RPMI7951 (cell line): Measurements from ENCODE around the gene UBE3A. TPM values are rescaled to one million over a fixed set of nuclear protein-coding genes. Genes with fewer than 3 reads are reported as not detected.
"Not testable (repeated sequence)": the region's sequence is repeated elsewhere in the genome, so short reads cannot be mapped to it uniquely, and the experiment has no call there.

ENCODE experiments used
- DNase-seq: peaks from one replicate; pipeline ENCODE4 v3.0.0-alpha.2; 2012; ENCODE audit warnings: low read depth
- total RNA-seq: library from RNA; depleted of rRNA; stranded (reverse); fragments of >200 nt; shearing (Covaris generic); gene quantifications from 2 replicates; pipeline ENCODE4 v1.2.3, GENCODE V29; 2014; rRNA removed

The UBE3A gene
- 51.0 and 66.4 TPM in 2 replicates for total RNA-seq

DNA sequence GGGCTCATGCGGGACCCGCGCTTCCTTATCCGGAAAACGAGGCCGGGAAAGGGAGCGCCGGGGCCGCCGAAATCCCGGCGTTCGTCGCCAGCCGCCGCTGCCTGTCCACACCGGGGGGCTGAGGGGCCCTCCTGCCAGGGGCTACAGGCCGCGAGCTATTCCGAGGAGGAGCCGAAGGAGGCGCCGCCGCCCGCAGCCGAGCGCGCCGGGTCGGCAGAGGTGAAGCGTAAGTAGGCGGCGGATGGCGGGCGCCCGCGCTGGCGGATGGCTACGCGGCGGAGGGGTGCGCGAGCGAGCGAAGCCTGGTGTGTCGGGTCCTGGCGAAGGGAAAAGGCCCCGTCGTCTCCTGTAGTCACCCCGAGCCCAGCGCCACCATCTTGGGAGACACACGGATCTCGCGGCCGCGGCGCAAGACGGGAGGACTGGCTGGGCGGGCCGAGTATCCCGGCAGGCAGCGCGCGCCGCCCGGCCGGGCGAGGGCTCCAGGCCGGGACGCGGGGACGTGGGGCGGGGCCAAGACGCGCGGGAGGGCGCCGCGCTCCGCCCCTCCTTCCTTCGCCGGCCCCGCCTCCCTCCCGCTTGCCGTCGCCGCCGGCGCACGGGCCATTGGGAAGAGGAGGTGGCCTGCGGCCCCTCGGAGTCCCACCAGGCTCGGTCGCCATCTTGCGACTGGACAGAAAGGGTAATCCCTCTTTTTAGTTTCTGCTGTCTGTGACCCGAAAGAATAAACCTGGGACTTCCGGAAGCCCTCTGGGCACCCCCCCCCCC is at the start of gene UBE3A:
UBE3A (minus strand) TSS at position 424 of the 768 bp plus-strand sequence. CDS start 29,917 bp downstream, outside the sequence.
- DNase-seq: peak; percentile 90

- no peak for DNase-seq
Observed at GRCh38 chr15:25487226-25487884, 48.5 kb upstream of the UBE3A start.

GRCh38 chr15:25486051-25486450 is 47.2 kb upstream of the UBE3A start:
- DNase-seq: no peak

DNA sequence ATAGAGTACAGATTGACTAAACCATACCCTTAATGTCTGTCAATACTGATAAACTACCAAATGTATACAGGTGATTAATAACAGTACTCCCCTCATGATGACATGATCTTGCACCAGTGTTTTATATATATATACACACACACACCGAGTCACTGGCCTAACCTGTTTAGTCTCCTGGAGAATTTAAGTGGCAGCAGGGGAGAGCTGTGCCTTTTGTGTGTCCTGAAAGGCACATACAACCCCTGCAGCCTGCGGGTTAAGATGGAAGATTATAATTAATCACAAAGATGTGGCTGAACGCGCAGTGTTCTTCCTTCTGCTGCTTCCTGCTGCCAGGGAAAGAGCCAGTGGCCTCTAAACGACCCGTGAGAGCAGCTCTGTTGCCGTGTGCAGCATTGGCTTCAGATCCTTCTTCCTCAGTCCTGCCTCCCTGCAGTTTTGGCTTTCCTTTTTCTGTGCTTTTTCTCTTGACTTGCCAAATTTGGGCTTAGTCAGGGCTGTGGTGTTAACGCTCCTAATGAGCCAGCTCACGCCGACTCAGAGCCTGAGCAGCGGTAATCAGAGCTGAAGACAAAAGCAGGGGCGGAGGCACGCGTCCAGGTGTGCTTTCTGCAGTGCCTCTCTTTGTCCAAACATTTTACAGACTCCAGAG is 42.5 kb upstream of the UBE3A start:
- DNase-seq: no peak

- no peak for DNase-seq
Observed at GRCh38 chr15:25478313-25478712, 39.5 kb upstream of the UBE3A start.

GRCh38 chr15:25477816-25478215 is 39.0 kb upstream of the UBE3A start:
- no peak for DNase-seq

- DNase-seq: no peak
Observed at GRCh38 chr15:25474251-25474650, 35.4 kb upstream of the UBE3A start.

GRCh38 chr15:25470230-25470629 is 31.4 kb upstream of the UBE3A start:
- DNase-seq: no peak

GRCh38 chr15:25469377-25469776 is 30.6 kb upstream of the UBE3A start:
- peak; percentile 8 for DNase-seq

DNA sequence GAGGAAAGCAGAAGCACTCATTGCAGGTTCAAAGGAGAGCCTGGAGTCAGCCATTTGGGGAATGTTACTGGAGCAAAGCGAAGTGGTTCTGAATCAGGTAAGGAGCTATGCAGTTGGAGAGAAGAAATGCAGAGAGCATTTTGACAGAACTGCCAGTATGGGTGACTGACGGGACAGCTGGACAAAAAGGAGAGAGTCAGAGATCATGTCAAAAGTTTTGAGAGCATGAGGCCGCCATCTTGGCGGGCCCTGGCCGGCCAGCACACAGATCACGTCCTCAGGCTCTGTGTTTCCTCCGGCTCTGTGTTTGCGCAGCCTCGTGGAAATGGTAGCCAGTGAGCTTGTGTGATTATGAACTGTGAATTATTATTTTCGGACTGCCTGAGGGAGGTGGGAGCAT is 29.8 kb upstream of the UBE3A start:
- no peak for DNase-seq

GRCh38 chr15:25465835-25466234 is 27.0 kb upstream of the UBE3A start:
- no peak for DNase-seq

DNA sequence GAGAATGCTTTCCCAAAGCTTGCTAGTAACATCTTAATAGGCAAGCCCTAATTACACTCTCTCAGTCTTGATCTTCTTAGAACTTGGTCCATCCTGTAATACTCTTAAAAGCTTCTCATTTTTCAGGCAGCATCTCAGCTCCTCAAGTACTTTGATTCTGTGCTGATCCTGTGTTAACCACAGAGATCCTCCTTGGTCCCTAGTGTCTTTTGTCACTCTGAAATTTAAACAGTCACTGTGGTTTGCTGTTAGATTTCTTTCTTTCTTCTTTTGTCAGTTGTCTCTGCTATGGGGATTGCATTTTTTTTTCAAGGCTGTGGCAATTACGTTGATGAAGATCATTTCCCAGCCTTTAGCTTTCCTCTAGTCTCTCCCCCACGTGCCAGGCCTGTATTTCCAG is 26.0 kb upstream of the UBE3A start:
- DNase-seq: no peak

- no peak for DNase-seq
Observed at GRCh38 chr15:25464383-25464782, 25.6 kb upstream of the UBE3A start.

DNA sequence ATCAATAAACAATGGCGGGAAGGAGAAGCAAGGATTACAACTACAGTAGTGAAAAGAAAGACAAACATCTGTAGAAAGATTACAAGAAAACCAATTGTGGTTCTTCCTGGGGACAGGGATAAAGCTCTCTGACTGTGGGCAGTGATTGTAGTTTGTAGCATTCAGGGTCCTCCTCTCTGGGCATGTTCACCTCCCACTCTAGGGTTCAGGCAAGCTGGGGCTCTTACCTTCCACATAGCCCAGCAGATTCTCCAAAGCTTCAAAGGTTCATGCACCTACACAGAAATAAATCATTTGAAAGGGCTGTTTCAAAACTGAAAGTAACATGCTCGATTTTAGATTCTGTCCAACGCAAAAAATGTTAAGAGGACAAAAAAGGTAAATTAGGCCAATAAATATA is 17.4 kb upstream of the UBE3A start:
- DNase-seq: no peak

DNA sequence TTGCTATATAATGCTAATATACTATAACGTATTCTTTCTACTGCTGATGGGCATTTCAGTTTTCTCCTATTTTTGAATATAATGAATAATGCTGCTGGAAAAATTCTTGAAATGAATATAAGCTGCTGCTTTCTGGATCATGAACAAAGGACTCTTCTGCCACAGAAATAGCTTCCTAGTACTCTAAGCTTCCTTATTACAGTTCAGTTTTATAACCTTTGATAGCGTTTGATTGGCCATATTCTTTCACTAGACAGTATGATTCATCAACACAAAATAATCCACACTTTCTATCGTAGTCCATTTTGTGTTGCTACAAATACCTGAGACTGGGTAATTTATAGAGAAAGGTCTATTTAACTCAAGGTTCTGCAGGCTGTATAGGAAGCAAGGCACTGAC is 16.4 kb upstream of the UBE3A start:
- DNase-seq: no peak

- DNase-seq: no peak
Observed at GRCh38 chr15:25454771-25455170, 15.9 kb upstream of the UBE3A start.

DNA sequence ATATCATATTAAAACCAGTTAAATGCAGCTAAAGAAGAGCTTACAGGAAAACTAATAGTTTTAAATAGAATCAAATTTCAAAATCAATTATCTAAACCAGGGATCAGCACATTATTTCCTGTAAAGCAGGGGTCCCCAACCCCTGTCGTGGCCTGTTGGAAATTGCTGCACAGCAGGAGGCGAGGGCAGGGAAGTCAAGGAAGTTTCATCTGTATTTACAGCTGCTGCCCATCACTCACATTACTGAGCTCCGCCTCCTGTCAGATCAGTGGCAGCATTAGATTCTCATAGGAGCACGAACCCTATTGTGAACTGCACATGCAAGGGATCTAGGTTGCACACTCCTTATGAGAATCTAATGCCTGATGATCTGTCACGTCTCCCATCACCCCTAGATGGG is 14.4 kb upstream of the UBE3A start:
- DNase-seq: not testable (repeated sequence)

DNA sequence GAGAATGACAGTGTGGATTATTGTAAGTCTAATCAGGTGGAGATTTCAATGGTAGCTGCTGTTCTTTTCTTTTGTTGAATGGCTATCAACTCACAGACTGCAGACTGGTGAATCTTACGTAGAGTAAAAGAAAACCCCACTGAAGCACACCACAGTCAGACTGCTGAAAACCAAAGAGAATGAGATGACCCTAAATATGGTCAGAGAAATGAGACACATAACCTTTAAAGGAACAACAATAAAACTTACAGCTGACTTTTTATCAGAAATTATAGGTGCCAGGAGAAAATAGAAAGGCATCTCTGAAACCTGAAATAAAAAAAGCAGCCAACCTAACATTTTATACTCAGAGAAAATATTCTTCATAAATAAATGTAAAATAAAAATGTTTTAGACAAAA is 12.7 kb upstream of the UBE3A start:
- DNase-seq: no peak

DNA sequence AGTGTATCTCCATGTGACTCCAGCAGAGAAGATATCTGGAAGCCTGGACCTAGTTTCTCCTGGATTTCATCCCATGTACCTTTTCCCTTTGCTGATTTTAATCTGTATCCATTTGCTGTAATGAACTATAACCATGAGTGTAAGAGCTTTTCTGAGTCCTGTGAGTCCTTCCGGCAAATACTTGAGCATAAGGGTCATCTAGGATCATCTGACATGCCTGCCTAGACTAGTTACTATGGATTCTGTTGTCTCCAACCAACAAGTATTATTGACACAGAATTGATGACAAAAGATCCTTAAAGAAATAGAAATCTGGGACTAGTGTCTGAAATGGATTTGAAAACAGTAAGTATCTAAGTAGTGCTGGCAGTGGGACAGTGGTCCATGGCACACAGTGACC is 11.3 kb upstream of the UBE3A start:
- no peak for DNase-seq

DNA sequence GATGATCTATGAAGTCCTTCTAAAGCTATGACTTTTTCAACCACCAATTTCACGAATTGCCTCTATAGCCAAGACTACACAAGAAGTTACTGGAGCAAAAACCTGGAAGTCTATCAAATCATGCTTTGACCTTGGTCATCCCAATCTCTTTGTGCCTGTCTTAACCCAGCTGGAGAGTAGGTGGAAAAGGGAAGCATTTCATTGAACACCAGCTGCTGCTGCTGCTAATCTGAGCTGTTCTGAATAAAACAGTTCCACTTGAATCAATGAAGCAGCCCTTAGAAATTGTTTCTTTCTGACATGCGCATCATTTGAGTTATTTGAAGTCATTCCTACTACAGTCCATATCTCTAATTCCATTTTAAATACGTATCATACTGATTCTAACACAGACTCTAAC is 7.3 kb upstream of the UBE3A start:
- no peak for DNase-seq

DNA sequence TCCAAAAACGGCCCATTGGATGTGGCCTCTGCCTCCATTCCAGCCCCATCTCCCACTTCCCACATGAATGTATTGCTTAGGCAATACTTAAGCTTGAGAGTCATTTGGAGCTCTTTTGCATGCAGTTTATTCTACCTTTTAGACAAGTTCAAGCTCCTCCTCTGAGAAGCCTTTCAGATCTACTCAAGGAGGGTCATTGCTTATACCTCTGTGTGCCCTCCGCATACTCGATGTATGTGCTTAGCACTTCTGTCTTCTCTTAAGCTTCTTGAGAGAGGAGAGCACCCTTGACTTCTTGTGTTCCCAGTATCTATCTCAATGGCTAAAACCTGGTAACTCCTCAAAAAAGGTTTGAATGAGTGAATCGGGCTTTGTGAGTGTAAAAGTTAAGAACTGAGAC is 6.6 kb upstream of the UBE3A start:
- DNase-seq: no peak

DNA sequence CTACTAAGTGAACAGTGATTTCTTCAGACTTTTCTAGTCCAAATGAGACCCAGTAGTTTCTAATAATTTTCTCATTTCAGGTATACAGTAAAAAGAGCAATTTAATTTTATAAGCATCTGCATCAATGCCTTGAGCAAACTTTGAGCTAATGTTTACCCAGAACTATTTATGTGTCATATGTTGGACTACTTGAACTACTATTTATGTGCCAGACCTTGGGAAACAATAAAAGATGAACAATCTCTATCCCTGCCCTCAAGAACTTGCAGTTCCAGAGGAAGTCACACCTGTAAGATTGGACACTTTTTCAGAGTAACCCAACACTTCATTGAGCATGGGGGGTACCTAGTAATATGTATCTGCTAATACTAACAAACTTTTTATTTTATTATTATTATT is 2.3 kb upstream of the UBE3A start:
- no peak for DNase-seq

DNA sequence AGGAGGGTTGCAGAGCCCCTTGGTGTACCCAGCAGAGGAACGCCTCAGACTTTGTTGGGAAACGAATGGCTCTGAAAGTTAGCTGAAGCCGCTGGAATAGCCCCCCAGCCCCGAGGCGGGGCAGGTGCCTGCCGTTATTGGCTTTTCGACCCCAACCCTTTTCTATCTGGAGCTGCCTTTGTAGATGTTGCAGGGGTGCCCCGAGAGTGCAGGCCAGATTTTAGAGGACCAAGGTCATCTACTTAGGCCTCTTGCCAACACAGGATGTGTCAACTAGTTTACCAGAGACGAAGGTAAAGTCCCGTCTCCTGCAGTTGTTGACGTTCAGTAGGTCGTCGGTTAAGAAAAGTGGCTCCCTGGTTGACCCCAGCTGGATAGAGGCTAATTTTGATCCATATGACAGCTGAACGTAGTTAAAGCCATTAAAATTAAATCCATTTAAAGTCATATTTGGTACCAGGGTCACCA is 579 bp upstream of the UBE3A start:
- DNase-seq: peak; percentile 42
